ENCODE data around the gene PATJ.

The PATJ gene

GRCh38 chr1:61981870-61982660 is 239.8 kb downstream of the PATJ start:
- DNase-seq (ENCODE audit: extremely low read depth, low read depth) = no peak
- no peak for TF ChIP-seq CTCF (IDR thresholded peaks at IDR 0.05; ENCODE audit: low read depth, low read length)

DNA sequence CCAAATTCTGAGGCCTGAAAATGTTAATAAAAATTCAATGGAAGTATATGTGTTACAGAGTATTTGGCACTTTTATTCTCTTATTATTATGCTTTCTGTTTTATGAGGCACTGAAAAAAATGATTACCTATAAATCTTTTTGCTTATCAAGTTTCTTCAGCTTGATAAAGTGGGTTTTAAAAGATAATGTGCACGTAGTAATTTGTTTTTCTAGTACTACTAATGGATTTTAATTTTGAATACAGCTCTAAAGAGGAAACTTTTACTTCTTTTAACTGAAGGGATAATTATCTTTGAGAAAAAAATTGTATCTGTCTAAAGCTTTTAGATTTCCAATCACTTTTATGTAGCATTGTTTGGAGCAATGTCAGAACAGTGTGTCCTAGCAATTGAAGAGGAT is 241.0 kb downstream of the PATJ start:
- no peak for TF ChIP-seq CTCF (IDR thresholded peaks at IDR 0.05; ENCODE audit: low read depth, low read length)
- no peak for DNase-seq (ENCODE audit: extremely low read depth, low read depth)

DNA sequence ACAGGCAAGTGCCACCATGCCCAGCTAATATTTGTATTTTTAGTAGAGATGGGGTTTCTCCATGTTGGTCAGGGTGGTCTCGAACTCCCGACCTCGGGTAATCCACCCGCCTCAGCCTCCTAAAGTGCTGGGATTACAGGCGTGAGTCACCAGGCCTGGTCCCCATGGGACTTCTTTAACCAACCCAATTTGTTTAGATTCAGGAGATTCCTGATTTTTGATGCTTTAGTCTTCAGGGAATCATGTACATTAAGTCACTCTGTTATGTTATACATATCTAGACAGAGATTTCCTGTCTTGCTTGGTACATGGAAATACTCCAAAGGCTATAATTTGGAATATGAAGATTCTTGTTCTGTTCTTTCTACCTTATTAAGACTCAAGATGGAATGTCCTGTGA is 250.0 kb downstream of the PATJ start:
- TF ChIP-seq CTCF (IDR thresholded peaks at IDR 0.05; ENCODE audit: low read depth, low read length) = no peak
- DNase-seq (ENCODE audit: extremely low read depth, low read depth) = no peak

DNA sequence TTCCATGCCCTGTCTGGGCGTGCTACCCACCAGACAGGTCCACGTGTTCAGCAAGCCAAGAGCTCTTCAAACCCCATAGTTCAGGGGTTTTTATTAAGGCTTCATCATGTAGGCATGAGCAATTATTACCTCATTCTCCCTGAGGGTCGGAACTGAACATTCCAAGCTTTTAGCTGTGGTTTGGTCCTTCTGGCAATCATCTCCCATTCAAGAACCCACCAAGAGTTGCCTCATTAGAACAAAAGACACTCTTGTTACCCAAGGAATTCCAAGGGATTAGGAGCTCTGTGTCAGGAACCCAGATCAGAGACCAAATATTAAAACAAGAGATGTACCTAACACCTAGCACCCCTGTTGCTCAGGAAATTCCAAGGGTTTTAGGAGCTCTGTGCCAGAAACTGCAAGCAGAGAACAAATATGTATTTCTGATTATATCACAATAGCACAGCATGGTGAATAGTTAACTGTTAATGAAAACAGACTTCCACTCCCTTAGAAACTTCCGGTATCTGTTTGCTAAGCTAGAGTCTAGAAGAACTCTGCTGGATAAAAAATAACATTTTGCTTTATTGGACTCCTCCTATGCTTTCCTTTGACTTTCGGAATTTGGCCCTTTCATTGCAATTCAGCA is 251.2 kb downstream of the PATJ start:
- no peak for TF ChIP-seq CTCF (IDR thresholded peaks at IDR 0.05; ENCODE audit: low read depth, low read length)
- no peak for DNase-seq (ENCODE audit: extremely low read depth, low read depth)

DNA sequence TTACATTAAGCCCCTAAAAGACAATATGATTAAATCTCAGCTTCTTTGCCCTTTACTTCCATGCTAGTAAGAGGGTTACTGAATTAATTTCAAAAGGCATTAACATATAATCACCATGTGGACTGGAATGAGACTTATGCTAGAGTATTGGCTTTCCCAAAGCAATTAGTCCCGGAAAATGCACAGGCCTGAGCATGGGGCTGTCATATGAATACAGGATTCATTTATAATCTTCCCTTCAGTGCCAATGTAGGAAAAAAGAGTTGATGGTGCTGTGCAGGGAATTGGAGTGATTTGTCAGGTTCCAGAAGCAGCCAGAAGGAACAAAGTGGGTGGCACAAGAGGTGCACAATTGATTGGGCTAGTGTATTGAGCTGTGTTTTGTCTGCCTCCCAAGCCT is 253.4 kb downstream of the PATJ start:
- DNase-seq (ENCODE audit: extremely low read depth, low read depth) = no peak
- no peak for TF ChIP-seq CTCF (IDR thresholded peaks at IDR 0.05; ENCODE audit: low read depth, low read length)

GRCh38 chr1:61997123-61997522 is 254.8 kb downstream of the PATJ start:
- DNase-seq (ENCODE audit: extremely low read depth, low read depth) = no peak
- TF ChIP-seq CTCF (IDR thresholded peaks at IDR 0.05; ENCODE audit: low read depth, low read length) = no peak

- TF ChIP-seq CTCF (IDR thresholded peaks at IDR 0.05; ENCODE audit: low read depth, low read length) = no peak
- DNase-seq (ENCODE audit: extremely low read depth, low read depth) = no peak
These were observed 261.5 kb downstream of the PATJ start for GRCh38 chr1:62003777-62004176.

Measured in AG09319 (cell line).